HG02763 (cell line): ENCODE data around the gene PTPRN2.

Experiments
- ATAC-seq: cut with Tn5 transposase; IDR thresholded peaks from one replicate; pipeline ENCODE4 v1.9.1; 2021; ENCODE audit warnings: mild to moderate bottlenecking, moderate library complexity; ENCODE audit not compliant: unreplicated experiment

Gene PTPRN2

DNA sequence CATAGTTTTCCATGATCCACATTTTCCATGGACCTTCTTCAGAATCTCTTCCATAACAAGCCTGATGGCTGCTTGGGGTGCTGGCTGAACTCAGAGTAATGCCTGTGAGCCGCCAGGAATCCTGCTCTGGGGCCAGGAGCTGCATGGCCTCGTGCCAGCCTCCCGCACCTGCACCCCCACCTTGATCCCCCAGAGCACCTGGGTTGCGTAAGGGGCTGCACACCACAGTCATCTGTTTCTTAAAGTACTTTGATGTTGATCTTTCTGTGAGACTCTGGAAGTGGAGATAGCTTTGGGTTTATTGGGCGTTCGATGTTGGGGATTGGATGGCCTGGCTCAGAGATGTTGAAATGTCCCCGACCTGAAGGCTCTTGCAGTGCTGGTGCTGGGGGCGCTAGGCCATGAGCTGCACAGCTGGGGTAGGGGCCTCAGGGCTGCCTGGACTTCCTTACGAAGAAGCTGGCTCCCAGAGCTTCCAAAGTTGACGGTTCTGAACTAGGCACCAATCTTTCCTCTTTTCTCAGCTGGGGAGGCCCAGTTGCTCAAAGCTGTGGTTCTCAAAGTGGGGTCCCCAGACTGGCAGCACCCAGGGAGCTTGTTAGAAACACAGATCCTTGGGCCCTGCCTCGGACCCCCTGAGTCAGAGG, 716.9 kb downstream of the PTPRN2 start:
- ATAC-seq: no peak

- no peak for ATAC-seq
These were observed 717.8 kb downstream of the PTPRN2 start for GRCh38 chr7:157869793-157870192.

GRCh38 chr7:157867685-157868305, 719.8 kb downstream of the PTPRN2 start:
- no peak for ATAC-seq

GRCh38 chr7:157866336-157866924, 721.2 kb downstream of the PTPRN2 start:
- no peak for ATAC-seq

GRCh38 chr7:157865351-157866165, 722.1 kb downstream of the PTPRN2 start:
- no peak for ATAC-seq

- no peak for ATAC-seq
These were observed 722.7 kb downstream of the PTPRN2 start for GRCh38 chr7:157864911-157865310.

DNA sequence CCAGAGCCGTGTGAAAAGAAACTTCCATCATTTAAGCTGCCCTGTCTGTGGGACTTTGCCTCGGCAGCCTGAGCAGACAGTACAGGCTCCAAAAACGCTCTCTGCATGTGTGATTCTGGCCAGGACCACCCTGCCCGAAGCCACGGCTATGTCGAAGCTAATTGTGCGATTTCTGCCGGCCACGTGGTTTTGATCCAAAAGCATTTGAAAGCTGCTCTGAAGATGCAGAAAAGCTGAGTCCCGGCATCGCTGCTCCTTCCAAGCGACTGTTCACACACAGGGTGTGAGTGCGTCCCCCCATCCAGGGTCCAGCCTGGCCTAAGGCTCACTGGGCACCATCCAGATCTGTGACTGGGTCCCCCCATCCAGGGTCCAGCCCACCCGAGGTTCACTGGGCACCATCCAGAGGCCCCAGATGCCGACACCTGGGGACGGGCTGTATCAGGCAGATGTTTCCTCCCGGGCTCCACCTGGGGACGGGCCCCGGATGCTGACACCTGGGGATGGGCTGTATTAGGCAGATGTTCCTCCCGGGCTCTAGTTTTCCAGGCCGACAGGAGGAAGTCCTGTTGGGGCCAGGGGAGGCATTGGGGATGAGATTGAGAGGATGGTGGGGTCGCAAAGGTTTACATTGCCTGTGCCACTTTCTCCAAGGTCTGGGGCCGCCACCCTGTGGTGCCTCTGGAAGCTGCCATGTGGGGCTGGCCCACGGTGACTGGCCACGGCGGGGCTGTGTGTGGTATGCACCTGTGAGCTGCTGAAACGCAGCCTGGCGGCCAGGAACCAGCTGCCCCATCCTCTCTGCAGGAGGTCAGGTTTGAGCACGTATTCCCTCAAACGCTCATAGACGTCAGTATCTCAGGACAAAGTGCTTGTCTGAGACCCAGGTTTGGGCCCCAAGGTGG, 723.5 kb downstream of the PTPRN2 start:
- no peak for ATAC-seq

DNA sequence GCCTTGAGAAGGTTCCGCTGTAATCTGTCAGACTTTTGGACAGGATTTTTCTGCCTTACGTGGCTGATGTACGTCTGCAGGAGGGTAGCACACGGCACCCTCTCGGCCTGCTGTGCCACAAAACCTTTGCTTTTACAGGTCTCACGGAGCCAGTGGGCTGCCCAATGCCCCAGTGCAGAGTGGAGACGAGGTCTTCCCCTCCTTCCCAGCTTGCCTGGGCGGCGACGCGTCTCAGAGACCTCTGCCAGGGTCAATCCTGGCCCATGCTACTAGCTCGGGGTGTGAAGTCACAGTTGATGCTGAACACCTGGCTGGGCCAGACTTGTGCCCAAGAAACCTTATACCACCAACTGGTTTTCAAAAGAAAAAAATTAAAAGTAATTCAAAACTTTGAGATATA, 724.4 kb downstream of the PTPRN2 start:
- no peak for ATAC-seq

DNA sequence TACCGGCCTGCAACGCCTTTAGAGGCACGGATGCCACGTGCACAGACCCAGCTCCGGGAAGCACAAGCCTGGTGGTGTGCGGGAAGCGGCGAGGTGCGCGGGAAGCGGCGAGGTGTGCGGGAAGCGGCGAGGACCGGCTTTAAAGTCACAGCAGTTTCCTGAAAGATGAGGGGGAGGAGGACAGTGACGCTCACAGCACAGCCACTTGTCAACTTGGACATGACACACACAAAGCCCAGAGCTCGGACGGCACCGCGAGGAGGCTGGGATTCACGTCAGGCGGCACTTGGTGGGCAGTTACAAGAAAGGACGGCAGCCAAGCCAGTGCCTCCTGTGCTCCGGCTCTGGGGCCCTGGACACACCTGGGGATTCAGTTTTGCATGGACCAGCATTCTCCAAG, 724.9 kb downstream of the PTPRN2 start:
- no peak for ATAC-seq

DNA sequence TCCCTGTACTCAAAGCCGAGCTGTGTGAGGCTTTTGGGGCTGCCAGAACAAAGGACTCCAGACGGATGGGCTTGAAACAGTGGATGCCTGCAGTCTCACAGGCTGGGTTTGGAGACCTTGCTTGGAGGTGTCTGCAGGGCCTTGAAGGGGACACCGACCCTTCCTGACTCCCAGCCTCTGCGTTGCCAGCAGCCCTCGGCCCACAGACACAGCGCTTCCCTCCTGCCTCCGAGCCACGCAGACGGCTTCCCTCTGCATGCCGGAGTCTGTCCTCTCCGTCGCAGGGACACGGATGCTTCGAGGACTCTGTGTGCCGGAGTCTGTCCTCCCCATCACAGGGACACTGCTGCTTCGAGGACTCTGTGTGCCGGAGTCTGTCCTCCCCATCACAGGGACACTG, 726.1 kb downstream of the PTPRN2 start:
- ATAC-seq: no peak

DNA sequence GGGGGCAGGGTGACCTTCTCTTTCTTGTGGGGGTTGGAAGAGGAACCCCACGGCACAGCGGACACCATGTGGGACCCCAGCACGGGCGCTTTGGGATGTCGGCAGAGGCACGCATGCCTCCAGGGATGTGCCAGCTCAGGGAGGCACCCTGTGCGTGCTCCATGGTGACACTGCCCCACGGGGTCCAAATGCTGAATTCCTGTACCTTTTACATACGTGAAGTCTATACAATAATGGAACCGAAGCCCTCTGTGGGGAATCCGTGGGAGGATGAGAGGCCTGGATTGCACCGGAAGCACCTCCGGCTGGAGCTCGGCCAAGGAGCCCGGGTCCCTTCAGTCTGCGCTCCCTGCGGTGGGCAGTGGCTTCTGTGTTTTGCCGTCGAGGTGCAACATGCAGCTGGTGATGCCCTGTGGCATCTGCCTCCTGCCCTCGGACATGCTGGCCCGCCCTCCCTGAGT, 726.6 kb downstream of the PTPRN2 start:
- ATAC-seq: no peak

- no peak for ATAC-seq
These were observed 727.2 kb downstream of the PTPRN2 start for GRCh38 chr7:157860406-157860805.

GRCh38 chr7:157859915-157860314, 727.7 kb downstream of the PTPRN2 start:
- ATAC-seq: no peak

DNA sequence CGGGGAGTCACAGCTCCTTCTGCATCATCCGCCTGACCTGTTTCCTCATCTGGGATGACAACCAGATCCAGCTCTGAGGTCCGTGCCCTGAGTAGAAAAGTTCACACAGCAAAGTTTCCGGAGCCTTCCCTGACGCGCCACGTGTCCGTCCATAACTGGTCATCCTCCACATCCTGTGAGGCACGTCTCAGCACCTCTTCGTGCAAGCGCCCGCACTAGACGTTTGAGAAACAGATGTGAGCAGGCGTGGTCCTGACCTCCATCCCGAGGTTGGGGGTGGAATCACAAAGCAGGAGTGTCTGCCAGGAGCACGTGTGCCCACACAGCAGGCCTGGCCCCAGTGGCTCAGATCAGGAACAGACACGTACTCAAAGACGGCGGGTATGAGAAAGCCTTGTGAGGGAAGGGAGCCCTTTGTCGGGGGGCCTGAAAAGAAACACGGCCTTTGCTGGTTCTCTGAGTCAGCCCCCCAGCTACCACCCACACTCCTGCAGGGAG, 730.0 kb downstream of the PTPRN2 start:
- ATAC-seq: no peak

DNA sequence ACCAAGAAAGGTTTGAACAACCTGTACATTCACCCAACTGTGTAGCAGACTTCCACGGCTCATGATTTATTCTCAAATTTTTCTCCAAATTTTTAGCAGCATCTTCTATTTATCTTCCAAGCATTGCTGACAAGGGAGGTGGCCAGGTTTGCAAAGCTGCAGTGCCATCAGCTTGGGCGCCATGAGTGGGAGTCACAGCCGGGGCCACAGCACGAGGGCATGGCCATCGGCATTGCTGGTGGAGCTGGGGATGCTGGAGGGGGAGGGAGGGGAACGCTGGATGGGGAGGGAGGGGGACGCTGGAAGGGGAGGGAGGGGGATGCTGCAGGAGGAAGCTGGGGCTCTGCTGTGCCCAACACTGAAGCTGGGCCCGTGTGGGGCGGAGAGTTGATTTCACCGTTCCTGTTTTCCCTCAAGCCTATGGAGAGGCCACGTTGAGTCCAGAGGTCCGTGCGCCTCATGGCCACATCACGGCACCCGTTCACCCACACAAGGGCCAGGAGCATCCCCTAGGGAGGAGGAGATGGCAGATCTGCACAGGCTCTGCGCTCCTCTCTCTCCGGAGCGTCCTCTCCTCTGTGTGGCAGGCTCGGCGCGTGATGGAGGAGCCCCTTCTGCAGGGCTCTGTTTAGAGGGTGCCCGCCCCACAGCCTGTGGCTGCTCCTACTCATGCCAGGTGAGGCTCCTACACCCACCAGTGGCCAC, 730.6 kb downstream of the PTPRN2 start:
- ATAC-seq: no peak

- no peak for ATAC-seq
These were observed 732.0 kb downstream of the PTPRN2 start for GRCh38 chr7:157855452-157856213.

DNA sequence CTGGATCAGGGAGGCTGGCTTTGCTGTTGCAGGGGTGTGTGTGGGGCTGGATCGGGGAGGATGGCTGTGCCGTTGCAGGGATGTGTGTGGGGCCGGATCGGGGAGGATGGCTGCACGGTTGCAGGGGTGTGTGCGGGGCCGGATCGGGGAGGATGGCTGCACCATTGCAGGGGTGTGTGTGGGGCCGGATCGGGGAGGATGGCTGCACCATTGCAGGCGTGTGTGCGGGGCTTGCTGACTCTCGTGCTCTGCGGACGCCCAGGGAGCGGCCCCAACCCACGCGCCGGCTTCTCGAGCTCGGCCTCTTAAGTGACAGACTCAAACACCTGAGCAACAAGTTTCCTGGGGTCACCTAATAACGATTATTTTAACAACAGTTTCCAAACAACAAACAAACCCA, 732.6 kb downstream of the PTPRN2 start:
- no peak for ATAC-seq

GRCh38 chr7:157854066-157854891, 733.3 kb downstream of the PTPRN2 start:
- ATAC-seq: no peak
